NB4 (cell line): ENCODE results near the gene RBMY1A1.
"Not testable (repeated sequence)": the region's sequence is repeated elsewhere in the genome, so short reads cannot be mapped to it uniquely, and the experiment has no call there.

ENCODE experiments used
- DNase-seq: peaks from one replicate; pipeline ENCODE4 v3.0.0; 2010; ENCODE audit warnings: low read depth
- H3K4me3 ChIP-seq: one replicate; pipeline ENCODE4 v1.5.1; 2011; ENCODE audit warnings: mild to moderate bottlenecking, low read depth, low read length, moderate library complexity
- MYC ChIP-seq: IDR thresholded peaks from 2 replicates; pipeline ENCODE4 v1.6.1; 2011; ENCODE audit warnings: low read depth, low read length
- POLR2A ChIP-seq: IDR thresholded peaks from 2 replicates; pipeline ENCODE4 v1.6.1; 2011; ENCODE audit warnings: mild to moderate bottlenecking; ENCODE audit not compliant: insufficient read length; ENCODE audit errors: extremely low read depth
- TF ChIP-seq, protein P1 (sequence below): IDR thresholded peaks from 2 replicates; pipeline ENCODE4 v1.6.1; 2011; ENCODE audit warnings: low read depth, low read length
- TF ChIP-seq, protein P2 (sequence below): IDR thresholded peaks from one replicate; pipeline ENCODE4 v1.5.1; 2012; ENCODE audit warnings: low read depth, low read length

Gene RBMY1A1

DNA sequence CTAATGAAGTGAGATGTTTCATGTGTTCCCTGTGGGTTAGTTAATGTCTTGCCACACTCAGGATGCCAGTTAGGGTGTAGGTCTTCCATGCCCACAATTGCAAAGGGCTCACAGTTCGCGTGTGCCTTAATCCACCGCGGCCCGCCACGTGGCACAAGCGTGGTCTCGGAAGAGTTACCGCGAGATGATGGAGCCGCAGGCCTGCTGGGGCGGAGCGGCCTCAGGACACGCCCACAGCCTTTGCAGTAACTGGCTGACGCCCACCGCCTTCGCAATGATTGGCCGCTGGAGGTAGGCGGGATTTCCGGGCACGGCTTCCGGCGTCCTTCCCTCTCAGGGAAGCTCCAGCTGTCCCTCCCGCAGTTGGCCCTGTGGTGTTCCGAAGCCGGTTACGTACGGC lies at the start of gene RBMY1A1:
Gene RBMY1A1 (plus strand): TSS at position 301 of the 400 bp plus-strand sequence. CDS start 2,013 bp downstream, outside the sequence.
- not testable (repeated sequence) for H3K4me3 ChIP-seq, DNase-seq

- not testable (repeated sequence) for H3K4me3 ChIP-seq
Observed at GRCh38 chrY:21511038-21511437, 23.6 kb upstream of the RBMY1A1 start, which contains the start of gene RBMY1B. TSS of gene RBMY1B (plus strand) at chrY:21511338. CDS start at chrY:21513351, 2,013 bp downstream.

DNA sequence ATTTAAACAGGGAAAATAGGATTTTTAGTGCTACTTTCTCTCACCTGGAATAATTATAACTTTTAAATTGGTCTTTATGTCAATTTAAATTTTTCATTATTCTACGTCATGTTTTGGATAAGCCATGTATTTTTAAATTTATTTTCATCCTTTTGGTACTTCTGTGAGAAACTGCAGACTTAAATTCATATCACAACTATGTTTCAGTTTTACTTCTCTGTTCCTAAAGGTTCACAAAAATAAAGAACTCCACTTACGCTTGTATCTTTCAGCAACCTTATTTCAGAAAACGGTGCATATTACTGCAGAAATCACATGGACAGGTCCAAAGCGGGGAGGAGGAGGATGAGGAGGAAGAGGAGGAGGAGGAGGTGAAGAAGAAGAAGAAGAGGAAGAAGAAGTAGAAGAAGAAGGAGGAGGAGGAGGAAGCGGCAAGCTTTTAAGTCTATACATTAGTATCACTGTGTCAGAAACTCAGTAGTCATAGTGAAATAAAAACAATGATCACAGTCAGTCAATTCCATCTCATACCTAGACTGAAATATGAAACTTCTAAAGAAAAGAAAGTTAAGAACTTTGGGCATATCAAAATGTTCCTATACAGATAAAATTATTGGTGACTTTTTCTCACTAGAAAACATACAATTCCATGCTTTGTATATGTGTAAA lies 24.8 kb downstream of the RBMY1A1 start:
- DNase-seq, H3K4me3 ChIP-seq: not testable (repeated sequence)

More at GRCh38 chrY:21511038-21511437, 23.6 kb upstream of the RBMY1A1 start, which contains the start of gene RBMY1B:
- DNase-seq, result not testable (repeated sequence)

DNA sequence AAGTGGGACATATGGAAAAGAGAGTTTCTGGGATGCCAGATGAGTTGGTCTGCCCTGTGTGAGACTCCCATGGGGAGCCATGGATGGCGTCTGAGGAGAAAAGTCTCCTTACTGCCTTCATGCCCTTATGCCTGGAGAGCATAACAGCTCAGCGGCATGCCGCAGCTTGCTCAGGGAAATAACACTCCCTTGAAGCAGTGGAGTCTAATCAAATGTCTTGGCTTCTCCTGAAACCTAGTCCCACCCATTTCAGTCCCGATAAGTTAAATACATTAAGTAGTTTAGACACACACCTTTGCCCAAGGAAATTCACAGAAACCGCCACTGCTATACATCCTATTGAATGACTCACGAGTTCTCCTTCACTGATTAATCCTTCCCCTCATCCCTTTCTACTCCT lies 50.8 kb downstream of the RBMY1A1 start:
- DNase-seq, result no peak
- no peak overlapping the region for H3K4me3 ChIP-seq
- TF ChIP-seq, protein P1, sequence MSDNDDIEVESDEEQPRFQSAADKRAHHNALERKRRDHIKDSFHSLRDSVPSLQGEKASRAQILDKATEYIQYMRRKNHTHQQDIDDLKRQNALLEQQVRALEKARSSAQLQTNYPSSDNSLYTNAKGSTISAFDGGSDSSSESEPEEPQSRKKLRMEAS, result no peak
- TF ChIP-seq POLR2A, result no peak
- TF ChIP-seq, protein P2, sequence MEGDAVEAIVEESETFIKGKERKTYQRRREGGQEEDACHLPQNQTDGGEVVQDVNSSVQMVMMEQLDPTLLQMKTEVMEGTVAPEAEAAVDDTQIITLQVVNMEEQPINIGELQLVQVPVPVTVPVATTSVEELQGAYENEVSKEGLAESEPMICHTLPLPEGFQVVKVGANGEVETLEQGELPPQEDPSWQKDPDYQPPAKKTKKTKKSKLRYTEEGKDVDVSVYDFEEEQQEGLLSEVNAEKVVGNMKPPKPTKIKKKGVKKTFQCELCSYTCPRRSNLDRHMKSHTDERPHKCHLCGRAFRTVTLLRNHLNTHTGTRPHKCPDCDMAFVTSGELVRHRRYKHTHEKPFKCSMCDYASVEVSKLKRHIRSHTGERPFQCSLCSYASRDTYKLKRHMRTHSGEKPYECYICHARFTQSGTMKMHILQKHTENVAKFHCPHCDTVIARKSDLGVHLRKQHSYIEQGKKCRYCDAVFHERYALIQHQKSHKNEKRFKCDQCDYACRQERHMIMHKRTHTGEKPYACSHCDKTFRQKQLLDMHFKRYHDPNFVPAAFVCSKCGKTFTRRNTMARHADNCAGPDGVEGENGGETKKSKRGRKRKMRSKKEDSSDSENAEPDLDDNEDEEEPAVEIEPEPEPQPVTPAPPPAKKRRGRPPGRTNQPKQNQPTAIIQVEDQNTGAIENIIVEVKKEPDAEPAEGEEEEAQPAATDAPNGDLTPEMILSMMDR, result no peak
- TF ChIP-seq MYC, result no peak

DNA sequence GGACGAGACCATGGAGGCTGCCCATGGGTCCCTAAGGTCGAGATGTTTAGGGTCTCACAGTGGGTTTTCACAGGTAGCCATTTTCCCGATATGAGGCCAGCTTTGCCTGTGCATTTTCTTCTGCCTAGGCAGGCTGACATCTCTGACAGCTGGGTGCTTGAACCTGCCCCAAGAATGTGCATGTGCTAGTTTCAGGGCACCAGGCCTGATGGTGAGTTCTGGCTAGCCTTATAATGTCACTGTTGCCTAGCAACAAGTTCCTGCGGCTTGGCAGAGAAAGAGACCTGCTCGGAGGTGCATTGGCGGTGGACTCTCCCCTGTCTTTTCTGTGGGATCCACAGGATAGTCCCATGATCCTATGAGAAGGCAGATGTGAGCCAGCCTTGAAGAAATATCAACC lies 51.8 kb downstream of the RBMY1A1 start:
- H3K4me3 ChIP-seq, DNase-seq: not testable (repeated sequence)

GRCh38 chrY:21592059-21592458 lies 57.4 kb downstream of the RBMY1A1 start:
- H3K4me3 ChIP-seq, result no peak overlapping the region
- no peak for DNase-seq
- TF ChIP-seq POLR2A (no peak), MYC (no peak)
- TF ChIP-seq, protein P2, result no peak
- TF ChIP-seq, protein P1, result no peak

DNA sequence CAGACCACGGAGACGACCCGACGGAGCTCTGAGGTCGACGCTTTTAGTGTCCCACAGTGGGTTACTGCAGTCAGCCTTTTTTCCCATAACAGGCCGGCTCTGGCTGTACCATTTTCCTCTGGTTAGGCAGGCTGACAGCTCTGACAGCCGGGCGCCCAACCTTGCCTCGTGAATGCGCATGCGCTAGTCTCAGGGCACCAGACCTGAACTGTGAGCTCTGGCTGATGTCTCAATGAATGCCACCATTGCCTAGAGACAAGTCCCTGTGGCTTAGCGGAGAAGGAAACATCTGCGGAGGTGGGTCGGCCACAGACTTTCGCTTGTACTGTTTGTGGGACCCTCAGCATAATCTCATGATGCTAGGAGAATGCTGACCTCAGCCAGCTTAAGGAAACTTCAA lies 61.6 kb downstream of the RBMY1A1 start:
- not testable (repeated sequence) for H3K4me3 ChIP-seq, DNase-seq
